Progenitor cell of endocrine pancreas (in vitro differentiated cells): ENCODE results near the gene PDGFA. TPM values are rescaled to one million over a fixed set of nuclear protein-coding genes. Genes with fewer than 3 reads are reported as not detected.

ENCODE experiments used
- DNase-seq: peaks from one replicate; pipeline ENCODE4 v3.0.0; 2021; ENCODE audit warnings: low spot score; ENCODE audit not compliant: unreplicated experiment
- H3K27ac Mint-ChIP-seq: 2 replicates; pipeline ENCODE4 v1.8.0; 2021; ENCODE audit warnings: mild to moderate bottlenecking, moderate library complexity, mixed read lengths
- H3K27me3 Mint-ChIP-seq: 2 replicates; pipeline ENCODE4 v1.8.0; 2021; ENCODE audit warnings: mixed read lengths
- H3K36me3 Mint-ChIP-seq: 2 replicates; pipeline ENCODE4 v1.8.0; 2022; ENCODE audit warnings: mixed read lengths; ENCODE audit not compliant: insufficient read depth
- H3K4me1 Mint-ChIP-seq: 2 replicates; pipeline ENCODE4 v1.8.0; 2021; ENCODE audit warnings: low read depth, mixed read lengths
- H3K4me3 Mint-ChIP-seq: 2 replicates; pipeline ENCODE4 v1.8.0; 2021; ENCODE audit warnings: low read depth, mild to moderate bottlenecking, moderate library complexity, mixed read lengths
- H3K9me3 Mint-ChIP-seq: 2 replicates; pipeline ENCODE4 v1.8.0; 2021; ENCODE audit warnings: low read depth, mixed read lengths
- total RNA-seq: library from RNA; stranded (reverse); gene quantifications from 2 replicates; pipeline ENCODE4 v1.2.1, GENCODE V29; 2021
- TF ChIP-seq, protein P1 (sequence below): fragments of 200-600 bp; sonication (generic); IDR thresholded peaks from one replicate; pipeline ENCODE4 v1.5.0; 2021; ENCODE audit warnings: antibody characterized with exemption, mild to moderate bottlenecking; ENCODE audit not compliant: unreplicated experiment

PDGFA gene
- total RNA-seq, 1 donor from 2014 or later: 86.2 TPM

DNA sequence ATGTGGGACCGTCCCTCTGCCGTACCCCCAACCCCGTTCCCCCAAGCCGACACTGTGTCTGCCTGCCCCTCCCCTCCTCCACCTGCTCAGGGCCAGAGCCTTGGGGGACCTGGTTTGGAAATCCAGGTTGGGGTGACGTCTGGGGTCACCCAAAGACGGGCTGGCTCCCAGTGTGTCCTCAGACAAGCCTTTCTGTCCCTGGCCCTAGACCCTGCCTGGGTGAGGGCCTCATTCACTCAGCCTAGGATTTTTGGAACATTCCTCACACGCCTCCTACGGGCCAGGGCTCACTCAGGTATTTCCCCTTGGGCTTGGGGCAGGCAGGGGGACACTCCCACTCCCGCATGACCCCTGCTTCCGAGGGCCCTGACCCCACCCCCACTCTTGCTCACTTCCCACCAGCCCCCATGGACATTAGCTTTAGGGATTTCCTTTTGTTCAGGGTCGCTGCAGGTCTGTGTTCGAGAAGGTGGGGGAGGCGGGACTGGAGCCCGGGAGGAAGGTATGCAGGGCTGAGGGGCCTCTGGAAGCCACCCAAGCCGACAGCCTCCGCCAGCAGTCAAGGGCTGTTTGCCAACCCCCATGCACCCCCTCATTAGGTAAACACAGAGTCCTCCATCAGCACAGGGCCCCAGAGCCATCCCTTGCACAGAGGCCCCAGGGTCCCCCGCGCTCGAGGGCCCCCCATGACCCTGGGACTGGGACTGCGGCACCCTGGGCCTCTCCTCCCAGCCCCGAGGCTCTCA is 35.1 kb downstream of the PDGFA start:
- TF ChIP-seq, protein P1, sequence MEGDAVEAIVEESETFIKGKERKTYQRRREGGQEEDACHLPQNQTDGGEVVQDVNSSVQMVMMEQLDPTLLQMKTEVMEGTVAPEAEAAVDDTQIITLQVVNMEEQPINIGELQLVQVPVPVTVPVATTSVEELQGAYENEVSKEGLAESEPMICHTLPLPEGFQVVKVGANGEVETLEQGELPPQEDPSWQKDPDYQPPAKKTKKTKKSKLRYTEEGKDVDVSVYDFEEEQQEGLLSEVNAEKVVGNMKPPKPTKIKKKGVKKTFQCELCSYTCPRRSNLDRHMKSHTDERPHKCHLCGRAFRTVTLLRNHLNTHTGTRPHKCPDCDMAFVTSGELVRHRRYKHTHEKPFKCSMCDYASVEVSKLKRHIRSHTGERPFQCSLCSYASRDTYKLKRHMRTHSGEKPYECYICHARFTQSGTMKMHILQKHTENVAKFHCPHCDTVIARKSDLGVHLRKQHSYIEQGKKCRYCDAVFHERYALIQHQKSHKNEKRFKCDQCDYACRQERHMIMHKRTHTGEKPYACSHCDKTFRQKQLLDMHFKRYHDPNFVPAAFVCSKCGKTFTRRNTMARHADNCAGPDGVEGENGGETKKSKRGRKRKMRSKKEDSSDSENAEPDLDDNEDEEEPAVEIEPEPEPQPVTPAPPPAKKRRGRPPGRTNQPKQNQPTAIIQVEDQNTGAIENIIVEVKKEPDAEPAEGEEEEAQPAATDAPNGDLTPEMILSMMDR: no peak
- H3K27me3 Mint-ChIP-seq: no peaks in the 10 kb centered on the region
- no peak overlapping the region for H3K27ac Mint-ChIP-seq
- no peak for DNase-seq
- H3K4me3 Mint-ChIP-seq: no peak overlapping the region
- H3K4me1 Mint-ChIP-seq: peaks cover 40% of the 10 kb centered on the region
- peaks cover 17% of the 10 kb centered on the region for H3K9me3 Mint-ChIP-seq
- no peaks in the 10 kb centered on the region for H3K36me3 Mint-ChIP-seq

DNA sequence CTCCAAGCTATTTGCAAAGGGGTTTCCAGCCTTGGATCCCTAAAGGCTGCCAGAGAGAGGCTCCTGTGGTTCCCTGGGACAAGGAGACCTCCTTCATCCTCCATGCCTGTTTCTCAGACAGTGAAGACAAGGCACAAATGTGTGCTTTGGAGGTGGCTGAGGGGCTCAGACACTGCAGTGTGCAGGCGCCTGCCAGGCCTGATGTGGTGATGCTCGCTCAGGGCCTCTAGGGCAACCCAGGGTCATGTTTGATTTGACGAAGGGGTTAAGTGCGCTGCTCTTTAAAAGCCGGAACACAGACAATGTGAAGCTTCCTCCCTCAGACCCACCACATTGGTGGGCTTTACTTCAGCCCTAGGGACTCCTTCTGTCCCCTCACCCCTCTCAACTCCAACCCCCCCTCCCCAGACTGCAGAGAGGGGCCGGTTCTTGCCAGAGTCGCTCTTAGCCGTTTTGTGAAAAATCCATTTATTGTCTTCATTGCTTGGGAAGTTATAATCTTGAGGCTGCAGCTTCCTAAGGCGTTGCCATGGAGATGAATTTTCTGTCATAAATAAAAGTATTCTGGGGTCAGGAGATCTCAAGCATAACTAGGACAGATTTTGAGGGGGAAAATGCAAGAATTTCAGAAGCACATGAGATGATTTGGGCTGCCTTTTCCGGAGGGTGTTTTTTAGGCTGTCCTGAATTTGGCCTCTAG is 35.8 kb downstream of the PDGFA start:
- peaks cover 40% of the 10 kb centered on the region for H3K4me1 Mint-ChIP-seq
- TF ChIP-seq, protein P1: no peak
- H3K27ac Mint-ChIP-seq: no peak overlapping the region
- no peak overlapping the region for H3K4me3 Mint-ChIP-seq
- DNase-seq: no peak
- no peaks in the 10 kb centered on the region for H3K36me3 Mint-ChIP-seq
- peaks cover 13% of the 10 kb centered on the region for H3K9me3 Mint-ChIP-seq
- peaks cover 2% of the 10 kb centered on the region for H3K27me3 Mint-ChIP-seq

DNA sequence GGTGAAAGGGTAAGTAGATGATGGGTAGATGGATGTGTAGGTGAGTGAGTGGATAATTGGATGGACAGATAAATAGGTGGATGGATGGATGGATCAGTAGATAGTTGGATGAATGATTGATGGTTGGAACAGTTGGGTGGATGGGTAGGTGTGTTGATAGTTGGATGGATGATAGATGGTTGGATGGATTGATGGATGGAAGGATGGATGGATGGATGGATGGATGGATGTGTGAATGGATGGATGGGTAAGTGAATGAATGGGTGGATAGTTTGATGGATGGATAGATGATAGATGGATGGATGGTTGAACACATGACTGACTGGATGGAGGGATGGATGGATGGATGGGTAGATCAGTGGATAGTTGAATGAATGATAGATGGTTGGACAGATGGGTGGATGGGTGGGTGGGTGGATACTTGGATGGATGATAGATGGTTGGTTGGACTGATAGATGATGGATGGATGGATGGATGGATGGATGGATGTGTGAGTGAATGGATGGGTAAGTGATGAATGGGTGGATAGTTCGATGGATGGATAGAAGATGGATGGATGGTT is 37.0 kb downstream of the PDGFA start:
- H3K4me1 Mint-ChIP-seq: peaks cover 40% of the 10 kb centered on the region
- H3K27ac Mint-ChIP-seq: no peak overlapping the region
- H3K9me3 Mint-ChIP-seq: peaks cover 13% of the 10 kb centered on the region
- DNase-seq: no peak
- TF ChIP-seq, protein P1: no peak
- H3K27me3 Mint-ChIP-seq: peaks cover 2% of the 10 kb centered on the region
- H3K36me3 Mint-ChIP-seq: no peaks in the 10 kb centered on the region
- H3K4me3 Mint-ChIP-seq: no peak overlapping the region

DNA sequence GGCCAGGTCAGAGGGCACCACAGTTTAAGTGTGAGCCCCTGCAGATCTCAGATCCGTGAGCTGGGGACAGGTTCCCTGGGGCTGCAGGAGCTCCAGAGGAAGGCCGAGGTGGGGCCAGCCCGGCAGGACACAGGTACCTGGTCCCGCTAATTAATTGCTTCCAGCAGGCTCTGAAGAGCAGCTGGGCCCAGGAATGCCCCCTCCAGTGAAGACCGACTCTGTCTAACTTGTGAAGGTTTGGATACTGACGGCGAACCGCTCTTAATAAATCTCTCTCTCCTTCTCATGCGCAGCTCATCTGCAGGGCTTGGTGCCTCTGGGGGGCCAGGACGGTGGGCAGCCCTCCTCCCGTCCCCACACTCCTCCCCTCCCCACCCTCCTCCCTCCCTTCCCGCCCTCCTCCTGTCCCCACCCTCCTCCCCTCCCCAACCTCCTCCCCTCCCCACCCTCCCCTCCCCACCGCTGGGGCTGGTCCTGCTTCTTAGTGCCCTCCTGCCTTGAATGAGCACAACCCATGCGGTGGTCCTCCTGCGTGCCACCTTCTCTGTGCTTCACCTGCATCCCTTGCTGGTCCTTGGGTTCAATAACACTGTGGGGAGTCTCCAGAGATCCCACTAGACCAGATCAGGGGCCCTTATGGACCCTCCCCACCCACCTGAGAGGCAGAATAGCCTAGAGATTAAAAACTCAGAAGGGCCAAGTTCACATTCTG is 38.3 kb downstream of the PDGFA start:
- Mint-ChIP-seq H3K27ac (no peak overlapping the region), H3K4me3 (no peak overlapping the region), H3K9me3 (peaks cover 8% of the 10 kb centered on the region), H3K36me3 (no peaks in the 10 kb centered on the region), H3K4me1 (peaks cover 32% of the 10 kb centered on the region), H3K27me3 (peaks cover 2% of the 10 kb centered on the region)
- TF ChIP-seq, protein P1: no peak
- no peak for DNase-seq
